HCT116 (cell line): ENCODE results near the gene CD82. TPM values are rescaled to one million over a fixed set of nuclear protein-coding genes. Genes with fewer than 3 reads are reported as not detected.

Experiments used
- ATAC-seq: fragments of 200-7000 bp; cut with Tn5 transposase; 2 replicates; pipeline ENCODE4 v1.9.1; 2020; ENCODE audit warnings: mild to moderate bottlenecking, moderate library complexity
- BruUV-seq: library from RNA; stranded (reverse); fragments of 400-500 nt; replicated peaks from 2 replicates; lab custom pipeline; 2021; lab: Mats Ljungman, UMichigan
- CTCF ChIA-PET: fragments of 300-600 bp; sonication (Branson Sonifier 250); formaldehyde crosslinking; loops from one replicate; lab custom pipeline; 2021; ENCODE audit warnings: antibody characterized with exemption; lab: Charles Lee
- POLR2A ChIA-PET: fragments of 300-600, 350-600 bp; sonication (Branson Sonifier 250); formaldehyde crosslinking; loops from one replicate; lab custom pipeline; 2021; ENCODE audit warnings: antibody characterized with exemption; lab: Charles Lee
- RAD21 ChIA-PET, 2 experiments: fragments of 300-600 bp; sonication (Branson Sonifier 250); formaldehyde crosslinking; loops; one replicate each; lab custom pipeline; 2023; ENCODE audit warnings: low total read pairs in 2 of 2; ENCODE audit not compliant: uncharacterized antibody in 2 of 2, unreplicated experiment in 2 of 2, low non-redundant PET in 1 of 2; lab: Charles Lee
- DNase-seq: peaks from one replicate; pipeline ENCODE4 v3.0.0-alpha.2; 2010; ENCODE audit warnings: low read depth, low spot score
- H2AFZ ChIP-seq: fragments of 200-600 bp; shearing (Covaris generic), sonication (generic); 2 replicates; pipeline ENCODE4 v1.6.1; 2017; ENCODE audit warnings: low read depth, mixed run types, mixed read lengths, antibody characterized with exemption, low read length; ENCODE audit not compliant: poor library complexity, severe bottlenecking
- H3K27ac ChIP-seq: 2 replicates; pipeline ENCODE4 v1.5.1; 2012; ENCODE audit warnings: low read depth, low read length
- H3K27me3 ChIP-seq: fragments of 200-600 bp; sonication (generic); 2 replicates; pipeline ENCODE4 v1.6.1; 2016; ENCODE audit warnings: mixed run types, low read length, mixed read lengths; ENCODE audit not compliant: insufficient read depth
- H3K36me3 ChIP-seq, 2 experiments: fragments of 200-500 bp in 1 of 2; fragments of 200-600 bp in 1 of 2; sonication (Bioruptor generic) in 1 of 2; sonication (generic) in 1 of 2; 2 replicates each; pipeline versions ENCODE4 v1.5.1 to v1.6.1; 2014 to 2016; ENCODE audit warnings: low read length in 2 of 2, inconsistent platforms in 1 of 2, mixed read lengths in 1 of 2, mixed run types in 1 of 2; ENCODE audit not compliant: insufficient read depth in 2 of 2, control insufficient read depth in 1 of 2
- H3K4me1 ChIP-seq, 2 experiments: fragments of 200-600 bp in 1 of 2; sonication (generic) in 1 of 2; 2 replicates each; pipeline versions ENCODE4 v1.5.1 to v1.6.1; 2012 to 2017; ENCODE audit warnings: low read length in 2 of 2, inconsistent platforms in 1 of 2, mild to moderate bottlenecking in 1 of 2, mixed read lengths in 1 of 2, mixed run types in 1 of 2, moderate library complexity in 1 of 2; ENCODE audit not compliant: insufficient read depth in 2 of 2, control insufficient read depth in 1 of 2
- H3K4me2 ChIP-seq: fragments of 200-600 bp; sonication (generic); 2 replicates; pipeline ENCODE4 v1.6.1; 2017; ENCODE audit warnings: mixed run types, low read length, mixed read lengths
- H3K4me3 ChIP-seq, 2 experiments: fragments of 200-600 bp in 1 of 2; sonication (generic) in 1 of 2; replicated peaks in 1 of 2; 2 replicates each; pipeline ENCODE4 v1.5.1; 2011 to 2016; ENCODE audit warnings: low read length in 2 of 2, control low read depth in 1 of 2, low read depth in 1 of 2, mild to moderate bottlenecking in 1 of 2, mixed read lengths in 1 of 2, mixed run types in 1 of 2
- H3K79me2 ChIP-seq: fragments of 200-600 bp; sonication (generic); 2 replicates; pipeline ENCODE4 v1.6.1; 2017; ENCODE audit warnings: mild to moderate bottlenecking, mixed run types, low read length, moderate library complexity, mixed read lengths; ENCODE audit not compliant: insufficient read depth
- H3K9ac ChIP-seq: fragments of 200-600 bp; sonication (generic); 2 replicates; pipeline ENCODE4 v1.6.1; 2016; ENCODE audit warnings: low read length, mixed read lengths
- H3K9me2 ChIP-seq: fragments of 200-600 bp; sonication (generic), shearing (Covaris generic); 2 replicates; pipeline ENCODE4 v1.6.1; 2017; ENCODE audit warnings: mixed run types, mild to moderate bottlenecking, moderate library complexity; ENCODE audit not compliant: insufficient read depth
- H3K9me3 ChIP-seq, 2 experiments: fragments of 200-500 bp in 1 of 2; fragments of 200-600 bp in 1 of 2; sonication (Bioruptor generic) in 1 of 2; sonication (generic) in 1 of 2; 2 replicates each; pipeline ENCODE4 v1.6.1; 2014 to 2017; ENCODE audit warnings: low read length in 2 of 2, mixed read lengths in 2 of 2, inconsistent platforms in 1 of 2, low read depth in 1 of 2, mild to moderate bottlenecking in 1 of 2, mixed run types in 1 of 2, moderate library complexity in 1 of 2; ENCODE audit not compliant: control insufficient read depth in 1 of 2, insufficient read depth in 1 of 2
- H4K20me1 ChIP-seq: fragments of 200-600 bp; sonication (generic), shearing (Covaris generic); 2 replicates; pipeline ENCODE4 v1.6.1; 2017; ENCODE audit warnings: mixed run types, mild to moderate bottlenecking, moderate library complexity; ENCODE audit not compliant: insufficient read depth
- CBX3 ChIP-seq: IDR thresholded peaks from 2 replicates; pipeline ENCODE4 v1.6.1; 2012; ENCODE audit warnings: low read depth
- CTCF ChIP-seq, 3 experiments: fragments of 200-600 bp in 1 of 3; sonication (generic) in 1 of 3; IDR thresholded peaks in 2 of 3; conservative IDR thresholded peaks in 1 of 3; 2 replicates each; pipeline ENCODE4 v1.5.1; 2012 to 2017; ENCODE audit warnings: low read depth in 2 of 3, low read length in 2 of 3, antibody characterized with exemption in 1 of 3, borderline replicate concordance in 1 of 3, control low read depth in 1 of 3, mild to moderate bottlenecking in 1 of 3, mixed read lengths in 1 of 3, mixed run types in 1 of 3, moderate library complexity in 1 of 3; ENCODE audit not compliant: insufficient read depth in 1 of 3
- FOSL1 ChIP-seq: IDR thresholded peaks from 2 replicates; pipeline ENCODE4 v1.6.1; 2012; ENCODE audit warnings: low read depth
- JUND ChIP-seq: IDR thresholded peaks from 2 replicates; pipeline ENCODE4 v1.6.1; 2012
- MAX ChIP-seq: IDR thresholded peaks from 2 replicates; pipeline ENCODE4 v1.6.1; 2012
- POLR2AphosphoS5 ChIP-seq: IDR thresholded peaks from 2 replicates; pipeline ENCODE4 v1.6.1; 2011; ENCODE audit warnings: mild to moderate bottlenecking, low read depth, low read length, moderate library complexity
- RAD21 ChIP-seq: IDR thresholded peaks from 2 replicates; pipeline ENCODE4 v1.6.1; 2012; ENCODE audit warnings: low read depth, mild to moderate bottlenecking
- REST ChIP-seq: IDR thresholded peaks from 2 replicates; pipeline ENCODE4 v1.6.1; 2012; ENCODE audit warnings: low read depth
- SP1 ChIP-seq: IDR thresholded peaks from 2 replicates; pipeline ENCODE4 v1.6.1; 2012; ENCODE audit warnings: low read depth
- SRF ChIP-seq: IDR thresholded peaks from 2 replicates; pipeline ENCODE4 v1.6.1; 2012; ENCODE audit warnings: low read depth
- ZNF274 ChIP-seq: fragments of 200-500 bp; sonication (Bioruptor generic); IDR thresholded peaks from 2 replicates; pipeline ENCODE4 v1.6.1; 2014; ENCODE audit warnings: mild to moderate bottlenecking, low read depth, low read length, inconsistent platforms
- intact Hi-C: fragments of 100-400 bp; cut with micrococcal nuclease; formaldehyde crosslinking; loops from 2 replicates; pipeline ENCODE4 v1.10.0; 2022
- total RNA-seq: library from RNA; stranded (reverse); gene quantifications from one replicate; pipeline ENCODE4 v1.2.1, GENCODE V29; 2021; ENCODE audit not compliant: unreplicated experiment

The CD82 gene
- total RNA-seq, 1 experiment from 2014 or later: 16.7 TPM

GRCh38 chr11:44617671-44618461 lies 52.4 kb downstream of the CD82 start:
- Histone ChIP-seq H4K20me1 (no peaks in the 10 kb centered on the region), H3K4me3 (no peak overlapping the region), H3K36me3 (no peaks in the 10 kb centered on the region), H3K4me2 (no peak overlapping the region), H3K9ac (no peak overlapping the region), H2AFZ (no peak overlapping the region), H3K9me3 (no peaks in the 10 kb centered on the region), H3K4me1 (peaks cover 0 to 11% of the 10 kb centered on the region in 2 experiments; a peak in 2 of 4 replicates), H3K79me2 (no peaks in the 10 kb centered on the region), H3K9me2 (no peaks in the 10 kb centered on the region), H3K27ac (no peak overlapping the region), H3K27me3 (no peaks in the 10 kb centered on the region)
- TF ChIP-seq CBX3: no peak
- TF ChIP-seq JUND: no peak
- no peak for TF ChIP-seq SRF
- no peak for TF ChIP-seq FOSL1
- TF ChIP-seq RAD21: no peak
- no peak for TF ChIP-seq MAX
- DNase-seq (no peak), ATAC-seq (no peak)
- ChIA-PET RAD21 (interaction anchor here (1.3 to 1.8 kb wide), 2 partner anchors 60 to 61 kb away, joined by 19 to 28 read pairs; no protein-coding TSS in a partner anchor), CTCF (interaction anchor here (0.9 to 2.2 kb wide), 17 partner anchors 14 to 523 kb away, joined by 3 to 138 read pairs (median 5); partner anchors contain the start of genes CD82 and EXT2), POLR2A (interaction anchor here (1.1 to 1.3 kb wide), 2 partner anchors 61 to 62 kb away, joined by 3 to 4 read pairs; no protein-coding TSS in a partner anchor)
- no TSS peak for BruUV-seq
- intact Hi-C loops: loop anchor here (1.0 to 10.0 kb wide), 3 partner anchors 62 to 473 kb away; no protein-coding TSS in a partner anchor

GRCh38 chr11:44618561-44619425 lies 53.3 kb downstream of the CD82 start:
- BruUV-seq: no TSS peak
- Histone ChIP-seq H3K79me2 (no peaks in the 10 kb centered on the region), H2AFZ (no peak overlapping the region), H3K36me3 (no peaks in the 10 kb centered on the region), H3K9me2 (no peaks in the 10 kb centered on the region), H3K4me2 (no peak overlapping the region), H3K9ac (no peak overlapping the region), H3K27me3 (no peaks in the 10 kb centered on the region), H3K9me3 (no peaks in the 10 kb centered on the region), H3K27ac (no peak overlapping the region), H3K4me3 (no peak overlapping the region), H4K20me1 (no peaks in the 10 kb centered on the region), H3K4me1 (peaks cover 0 to 11% of the 10 kb centered on the region in 2 experiments; a peak in 2 of 4 replicates)
- CTCF ChIA-PET: interaction anchor here (0.7 to 2.2 kb wide), 3 partner anchors 63 to 293 kb away, joined by 4 to 138 read pairs (median 17); no protein-coding TSS in a partner anchor
- ATAC-seq (no peak), DNase-seq (no peak)
- intact Hi-C loops: loop anchor here (10.0 kb wide), 1 partner anchor 474 kb away; no protein-coding TSS in a partner anchor
- RAD21 ChIA-PET: no interaction called here
- POLR2A ChIA-PET: no interaction called here
- TF ChIP-seq RAD21 (no peak), POLR2AphosphoS5 (no peak), CTCF (IDR thresholded peaks at IDR 0.05 in 2 of 3, conservative IDR thresholded peaks at IDR 0.05 in 1 of 3; ENCODE audit: borderline replicate concordance in 1 of 3, insufficient read depth in 1 of 3, low read depth in 2 of 3, low read length in 2 of 3) (no peak), REST (no peak), SP1 (no peak), ZNF274 (no peak)
